DMS114 treated with DMSO at 0.1 percent for 48 hours (cell line): ENCODE measurements around the gene KRT17.
"Not testable (repeated sequence)": the region's sequence is repeated elsewhere in the genome, so short reads cannot be mapped to it uniquely, and the experiment has no call there.

Experiments
- DNase-seq: peaks from one replicate; lab custom pipeline; 2025; ENCODE audit not compliant: unreplicated experiment; lab: John Stamatoyannopoulos, UW

The KRT17 gene

GRCh38 chr17:41635121-41636097, 11.0 kb upstream of the KRT17 start:
- no peak for DNase-seq

GRCh38 chr17:41634639-41635038, 10.3 kb upstream of the KRT17 start:
- no peak for DNase-seq

GRCh38 chr17:41633556-41634199, 9.3 kb upstream of the KRT17 start:
- no peak for DNase-seq

- no peak for DNase-seq
Measured at GRCh38 chr17:41632482-41633105, 8.2 kb upstream of the KRT17 start.

GRCh38 chr17:41631898-41632285, 7.5 kb upstream of the KRT17 start:
- no peak for DNase-seq

- no peak for DNase-seq
Measured at GRCh38 chr17:41631025-41631897, 6.9 kb upstream of the KRT17 start.

- no peak for DNase-seq
Measured at GRCh38 chr17:41629826-41630670, 5.7 kb upstream of the KRT17 start.

GRCh38 chr17:41629316-41629715, 4.9 kb upstream of the KRT17 start:
- DNase-seq = no peak

- not testable (repeated sequence) for DNase-seq
Measured at GRCh38 chr17:41628621-41629255, 4.4 kb upstream of the KRT17 start.

- DNase-seq = not testable (repeated sequence)
Measured at GRCh38 chr17:41628073-41628370, 3.6 kb upstream of the KRT17 start.

GRCh38 chr17:41627316-41628072, 3.1 kb upstream of the KRT17 start:
- DNase-seq = no peak

- not testable (repeated sequence) for DNase-seq
Measured at GRCh38 chr17:41626914-41627295, 2.5 kb upstream of the KRT17 start.

- DNase-seq = not testable (repeated sequence)
Measured at GRCh38 chr17:41626028-41626913, 1.9 kb upstream of the KRT17 start.

GRCh38 chr17:41625602-41626001, 1.2 kb upstream of the KRT17 start:
- no peak for DNase-seq

- DNase-seq = not testable (repeated sequence)
Measured at GRCh38 chr17:41623184-41623861, 1.1 kb downstream of the KRT17 start.

GRCh38 chr17:41622340-41623183, 1.8 kb downstream of the KRT17 start:
- not testable (repeated sequence) for DNase-seq
